MM.1S (cell line): ENCODE results near the gene AUTS2.

Experiments
- EZH2 ChIP-seq: fragments of 300-600 bp; sonication (generic); optimal IDR thresholded peaks from 2 replicates; pipeline ENCODE3; 2017; ENCODE audit warnings: low read depth, mild to moderate bottlenecking, antibody characterized with exemption, low read length, mixed read lengths
- EZH2phosphoT487 ChIP-seq: fragments of 300-600 bp; sonication (generic); IDR thresholded peaks from 2 replicates; pipeline ENCODE4 v1.6.1; 2018; ENCODE audit warnings: antibody characterized with exemption, low read length
- TF ChIP-seq, protein P1 (sequence below): fragments of 300-600 bp; sonication (generic); IDR thresholded peaks from 2 replicates; pipeline ENCODE4 v1.5.1; 2016; ENCODE audit warnings: antibody characterized with exemption, low read length, mixed read lengths

- TF ChIP-seq, protein P1, sequence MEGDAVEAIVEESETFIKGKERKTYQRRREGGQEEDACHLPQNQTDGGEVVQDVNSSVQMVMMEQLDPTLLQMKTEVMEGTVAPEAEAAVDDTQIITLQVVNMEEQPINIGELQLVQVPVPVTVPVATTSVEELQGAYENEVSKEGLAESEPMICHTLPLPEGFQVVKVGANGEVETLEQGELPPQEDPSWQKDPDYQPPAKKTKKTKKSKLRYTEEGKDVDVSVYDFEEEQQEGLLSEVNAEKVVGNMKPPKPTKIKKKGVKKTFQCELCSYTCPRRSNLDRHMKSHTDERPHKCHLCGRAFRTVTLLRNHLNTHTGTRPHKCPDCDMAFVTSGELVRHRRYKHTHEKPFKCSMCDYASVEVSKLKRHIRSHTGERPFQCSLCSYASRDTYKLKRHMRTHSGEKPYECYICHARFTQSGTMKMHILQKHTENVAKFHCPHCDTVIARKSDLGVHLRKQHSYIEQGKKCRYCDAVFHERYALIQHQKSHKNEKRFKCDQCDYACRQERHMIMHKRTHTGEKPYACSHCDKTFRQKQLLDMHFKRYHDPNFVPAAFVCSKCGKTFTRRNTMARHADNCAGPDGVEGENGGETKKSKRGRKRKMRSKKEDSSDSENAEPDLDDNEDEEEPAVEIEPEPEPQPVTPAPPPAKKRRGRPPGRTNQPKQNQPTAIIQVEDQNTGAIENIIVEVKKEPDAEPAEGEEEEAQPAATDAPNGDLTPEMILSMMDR, result no peak
- TF ChIP-seq EZH2phosphoT487, result no peak
- TF ChIP-seq EZH2, result no peak
These were observed 1180.3 kb downstream of the AUTS2 start for GRCh38 chr7:70778585-70778984.
